ENCODE measurements around the gene MAD2L2.

GRCh38 chr1:11720033-11720376, 39.1 kb upstream of the MAD2L2 start:
- TF ChIP-seq EZH2 (IDR thresholded peaks at IDR 0.05; ENCODE audit: borderline replicate concordance, low read length) (no peak), CTCF (IDR thresholded peaks at IDR 0.05; ENCODE audit: low read length) (no peak)

Measured in OCI-LY1 (cell line).